Measurements from ENCODE around the gene NOC2L. TPM values are rescaled to one million over a fixed set of nuclear protein-coding genes. Genes with fewer than 3 reads are reported as not detected.

NOC2L gene
- total RNA-seq, 1 donor from 2014 or later: 73.9 TPM

DNA sequence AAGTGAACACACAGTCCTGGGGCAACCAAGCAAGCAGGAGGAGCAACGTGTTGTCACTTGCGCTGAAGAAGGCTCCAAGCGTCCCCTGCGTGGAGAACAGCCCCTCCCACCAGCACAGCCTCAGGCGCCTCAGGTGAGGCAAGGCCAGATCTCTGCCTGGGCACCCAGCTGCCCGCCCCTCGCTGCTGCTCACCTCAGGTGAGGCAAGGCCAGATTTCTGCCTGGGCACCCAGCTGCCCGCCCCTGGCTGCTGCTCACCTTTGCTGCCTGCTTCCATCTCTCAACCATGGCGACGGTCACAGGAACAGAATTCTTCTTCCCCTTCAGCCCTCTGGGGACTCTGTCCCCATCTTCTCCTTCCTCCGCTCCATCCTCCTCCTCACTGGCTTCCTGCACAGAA lies 2.4 kb downstream of the NOC2L start:
- no peak for DNase-seq (ENCODE audit: low read depth)
- H3K4me3 ChIP-seq (ENCODE audit: low read depth, low read length): no peak overlapping the region
- TF ChIP-seq, protein P1, sequence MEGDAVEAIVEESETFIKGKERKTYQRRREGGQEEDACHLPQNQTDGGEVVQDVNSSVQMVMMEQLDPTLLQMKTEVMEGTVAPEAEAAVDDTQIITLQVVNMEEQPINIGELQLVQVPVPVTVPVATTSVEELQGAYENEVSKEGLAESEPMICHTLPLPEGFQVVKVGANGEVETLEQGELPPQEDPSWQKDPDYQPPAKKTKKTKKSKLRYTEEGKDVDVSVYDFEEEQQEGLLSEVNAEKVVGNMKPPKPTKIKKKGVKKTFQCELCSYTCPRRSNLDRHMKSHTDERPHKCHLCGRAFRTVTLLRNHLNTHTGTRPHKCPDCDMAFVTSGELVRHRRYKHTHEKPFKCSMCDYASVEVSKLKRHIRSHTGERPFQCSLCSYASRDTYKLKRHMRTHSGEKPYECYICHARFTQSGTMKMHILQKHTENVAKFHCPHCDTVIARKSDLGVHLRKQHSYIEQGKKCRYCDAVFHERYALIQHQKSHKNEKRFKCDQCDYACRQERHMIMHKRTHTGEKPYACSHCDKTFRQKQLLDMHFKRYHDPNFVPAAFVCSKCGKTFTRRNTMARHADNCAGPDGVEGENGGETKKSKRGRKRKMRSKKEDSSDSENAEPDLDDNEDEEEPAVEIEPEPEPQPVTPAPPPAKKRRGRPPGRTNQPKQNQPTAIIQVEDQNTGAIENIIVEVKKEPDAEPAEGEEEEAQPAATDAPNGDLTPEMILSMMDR (conservative IDR thresholded peaks at IDR 0.05; ENCODE audit: low read depth, low read length): no peak

DNA sequence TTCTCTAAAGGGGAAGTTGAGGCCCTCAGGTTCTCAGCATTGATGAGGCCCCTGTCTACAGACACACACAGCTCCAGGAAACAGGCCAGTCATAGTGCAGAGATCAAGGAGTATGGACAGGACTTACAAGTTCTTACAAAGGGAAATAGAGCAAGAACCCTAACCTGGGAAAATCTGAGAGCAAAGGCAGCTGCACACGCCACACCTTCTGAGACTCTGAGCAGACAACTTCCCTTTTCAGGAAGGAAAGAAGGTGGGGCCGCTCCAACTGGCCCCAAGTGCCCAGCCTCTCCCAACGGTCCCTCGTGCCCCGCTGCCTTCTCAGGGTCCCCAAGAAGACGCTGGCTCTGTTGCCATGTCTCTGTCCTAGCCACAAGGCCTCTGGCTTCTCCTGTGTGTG lies 3.6 kb downstream of the NOC2L start:
- no peak overlapping the region for H3K4me3 ChIP-seq (ENCODE audit: low read depth, low read length)
- no peak for DNase-seq (ENCODE audit: low read depth)
- TF ChIP-seq, protein P1 (conservative IDR thresholded peaks at IDR 0.05; ENCODE audit: low read depth, low read length): no peak

DNA sequence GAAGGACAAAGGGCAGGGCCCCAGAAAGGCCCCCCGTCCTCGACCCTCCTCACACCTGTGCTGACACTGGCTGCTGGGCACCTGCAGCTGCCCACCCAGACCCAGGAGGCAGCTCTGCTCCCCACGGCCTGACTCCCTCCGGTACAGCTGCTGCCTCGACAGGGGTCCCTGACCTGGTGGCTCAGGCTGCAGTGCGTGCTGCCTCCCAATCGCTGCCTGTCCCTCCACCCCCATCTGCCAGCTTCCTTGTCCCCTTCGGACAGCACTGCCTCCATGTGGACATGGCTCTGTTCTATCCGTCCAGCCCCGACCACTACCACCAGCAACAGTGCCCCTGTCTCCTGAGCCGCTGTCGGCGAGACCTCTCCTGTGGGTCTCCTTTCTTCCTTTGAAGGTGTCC lies 4.1 kb downstream of the NOC2L start:
- no peak overlapping the region for H3K4me3 ChIP-seq (ENCODE audit: low read depth, low read length)
- TF ChIP-seq, protein P1 (conservative IDR thresholded peaks at IDR 0.05; ENCODE audit: low read depth, low read length): no peak
- DNase-seq (ENCODE audit: low read depth): no peak

DNA sequence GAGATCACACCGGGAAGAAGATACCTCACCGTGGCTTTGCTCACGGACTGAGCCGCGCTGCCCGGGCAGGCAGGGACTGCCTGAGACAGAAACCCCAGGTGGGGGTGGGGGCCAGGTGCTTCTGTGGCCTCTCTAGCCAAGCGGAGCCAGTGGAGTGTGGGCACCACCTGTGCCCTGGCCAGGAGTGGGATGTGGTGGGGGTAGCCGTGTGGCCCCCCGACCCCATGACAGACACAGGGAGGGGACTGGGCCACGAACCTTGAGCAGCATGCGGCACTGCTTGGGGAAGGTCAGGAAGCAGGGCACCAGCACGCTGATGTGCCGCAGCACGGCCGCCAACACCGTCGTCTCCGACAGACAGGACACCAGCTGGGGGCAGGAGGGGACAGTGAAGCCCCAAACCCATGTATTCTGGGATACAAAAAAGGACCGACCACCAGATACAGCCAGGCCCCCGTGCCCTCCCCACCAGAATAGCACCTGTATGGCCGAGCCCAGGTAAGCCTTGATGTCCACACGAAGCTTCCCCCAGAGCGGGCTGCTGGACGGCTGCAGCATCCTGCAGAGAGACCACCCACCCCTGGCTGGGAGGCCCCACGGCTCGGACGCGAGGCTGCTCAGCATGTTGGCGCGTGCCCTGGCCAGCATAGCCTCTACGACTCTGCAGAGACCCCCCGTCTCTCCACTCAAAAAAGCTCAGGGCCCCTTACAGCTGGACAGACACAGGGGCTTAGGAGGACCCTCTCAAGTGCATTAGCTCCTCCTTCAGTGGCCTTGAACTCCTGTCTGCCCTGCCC lies 5.3 kb downstream of the NOC2L start:
- H3K4me3 ChIP-seq (ENCODE audit: low read depth, low read length): no peak overlapping the region
- no peak for DNase-seq (ENCODE audit: low read depth)
- TF ChIP-seq, protein P1 (conservative IDR thresholded peaks at IDR 0.05; ENCODE audit: low read depth, low read length): no peak

- no peak for DNase-seq (ENCODE audit: low read depth)
- H3K4me3 ChIP-seq (ENCODE audit: low read depth, low read length): no peak overlapping the region
- TF ChIP-seq, protein P1 (conservative IDR thresholded peaks at IDR 0.05; ENCODE audit: low read depth, low read length): no peak
Observed at GRCh38 chr1:952603-953002, 6.5 kb downstream of the NOC2L start.

- TF ChIP-seq, protein P1 (conservative IDR thresholded peaks at IDR 0.05; ENCODE audit: low read depth, low read length): no peak
- H3K4me3 ChIP-seq (ENCODE audit: low read depth, low read length): no peak overlapping the region
- no peak for DNase-seq (ENCODE audit: low read depth)
Observed at GRCh38 chr1:952201-952600, 6.9 kb downstream of the NOC2L start.

GRCh38 chr1:951364-951763 lies 7.7 kb downstream of the NOC2L start:
- DNase-seq (ENCODE audit: low read depth): no peak
- H3K4me3 ChIP-seq (ENCODE audit: low read depth, low read length): no peak overlapping the region
- TF ChIP-seq, protein P1 (conservative IDR thresholded peaks at IDR 0.05; ENCODE audit: low read depth, low read length): peak; percentile 59

Data from epithelial cell of proximal tubule (primary cell).